ENCODE results near the gene L1CAM.

L1CAM gene

DNA sequence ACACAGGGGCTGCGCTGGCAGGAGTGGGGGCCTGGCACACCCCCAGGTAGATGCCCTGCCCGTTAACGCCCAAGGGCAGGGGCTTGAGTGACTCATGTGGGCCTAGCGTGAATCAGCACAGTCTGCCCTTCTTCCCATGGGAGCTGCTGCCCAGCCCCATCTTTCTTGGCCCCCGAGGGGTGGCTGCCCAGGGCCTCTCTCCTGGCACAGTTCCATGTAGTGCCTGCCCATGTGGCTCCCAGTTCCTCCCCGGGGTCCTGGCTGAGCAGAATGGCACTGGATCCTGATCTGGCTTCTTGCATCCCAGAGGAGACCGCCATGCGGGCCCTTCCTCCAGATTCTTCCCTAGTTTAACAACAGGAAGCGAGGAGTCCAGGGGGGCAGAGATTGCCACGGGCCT, 16.4 kb upstream of the L1CAM start:
- DNase-seq, result no peak

DNA sequence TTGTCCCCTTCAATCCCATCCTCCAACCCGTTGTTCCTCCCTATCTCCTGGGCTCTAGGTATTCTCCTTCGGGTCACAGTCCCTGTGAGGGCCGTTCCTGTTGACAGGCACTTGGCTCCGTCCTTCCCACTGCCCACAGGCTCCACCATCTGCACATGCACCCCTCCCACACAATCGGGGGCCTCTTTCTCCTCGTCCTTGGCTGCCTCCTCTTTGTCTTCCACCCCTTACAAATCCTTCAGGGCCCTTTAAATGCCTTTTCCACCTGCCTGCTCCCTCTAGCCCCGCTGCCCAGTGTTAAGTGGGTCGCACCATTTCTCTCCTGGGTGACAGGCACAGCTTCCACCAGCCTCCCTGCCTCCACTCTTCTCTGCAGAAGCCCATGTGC, 15.8 kb upstream of the L1CAM start:
- no peak for DNase-seq

DNA sequence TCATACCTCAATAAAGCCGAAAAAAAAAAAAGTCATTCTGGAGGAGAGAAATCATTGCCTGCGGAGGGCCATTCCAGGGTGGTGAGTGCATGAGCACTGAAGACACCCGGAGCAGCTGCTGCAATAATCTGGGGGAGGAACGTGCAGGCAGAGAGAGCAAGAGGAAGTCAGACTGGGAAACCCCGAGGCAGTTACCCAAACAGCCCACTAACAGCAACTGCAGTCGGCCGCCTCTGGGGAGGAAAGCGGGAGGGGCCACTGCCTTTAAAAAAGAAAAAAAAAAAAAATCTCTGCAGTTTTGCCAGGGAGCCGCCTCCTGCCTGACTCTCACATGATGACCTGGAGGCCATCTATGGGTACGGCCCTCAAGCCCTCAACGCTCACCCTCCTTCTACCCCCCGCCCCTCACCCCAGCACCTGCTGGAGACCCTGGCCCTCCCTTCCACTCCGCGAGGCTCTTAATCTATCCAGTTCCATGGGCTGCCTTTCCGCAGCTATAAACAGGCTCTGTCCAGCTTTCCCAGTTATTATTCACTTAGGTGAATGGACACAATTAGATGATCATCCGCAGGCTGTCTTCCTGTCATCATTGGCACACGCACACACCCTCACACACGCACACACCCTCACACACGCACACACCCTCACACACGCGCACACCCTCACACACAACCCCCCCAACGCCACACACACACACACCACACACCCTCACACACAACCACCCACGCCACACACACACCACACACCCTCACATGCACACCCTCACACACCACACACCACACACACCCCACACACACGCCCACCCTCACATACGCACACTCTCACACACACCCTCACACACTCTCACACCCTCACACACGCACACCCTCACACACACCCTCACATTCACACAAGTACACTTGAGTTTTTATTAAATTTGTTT, 15.1 kb upstream of the L1CAM start:
- no peak for DNase-seq

DNA sequence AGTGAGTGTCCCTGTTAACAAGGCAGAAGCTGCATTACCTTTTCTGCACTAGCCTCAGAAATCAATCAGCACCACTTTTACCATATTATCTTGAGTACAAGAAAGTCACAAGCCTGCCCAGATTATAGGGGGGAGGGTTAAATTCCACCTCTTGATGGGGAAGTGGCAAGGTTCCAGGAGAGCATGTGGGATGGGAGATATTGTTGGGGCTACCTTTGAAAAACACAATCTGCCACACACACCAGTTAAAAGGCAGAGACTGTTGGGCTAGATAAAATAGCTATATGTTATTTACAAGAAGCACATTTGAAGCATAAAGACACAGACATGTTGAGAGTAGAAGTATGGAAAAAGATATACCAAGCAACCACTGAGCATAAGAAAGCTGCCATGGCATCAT, 11.9 kb upstream of the L1CAM start:
- no peak for DNase-seq

- DNase-seq, result no peak
These were observed 3.1 kb upstream of the L1CAM start for GRCh38 chrX:153889123-153889522.

- no peak for DNase-seq
These were observed 2.4 kb upstream of the L1CAM start for GRCh38 chrX:153888344-153888743.

GRCh38 chrX:153887385-153887784, 1.4 kb upstream of the L1CAM start:
- no peak for DNase-seq

DNA sequence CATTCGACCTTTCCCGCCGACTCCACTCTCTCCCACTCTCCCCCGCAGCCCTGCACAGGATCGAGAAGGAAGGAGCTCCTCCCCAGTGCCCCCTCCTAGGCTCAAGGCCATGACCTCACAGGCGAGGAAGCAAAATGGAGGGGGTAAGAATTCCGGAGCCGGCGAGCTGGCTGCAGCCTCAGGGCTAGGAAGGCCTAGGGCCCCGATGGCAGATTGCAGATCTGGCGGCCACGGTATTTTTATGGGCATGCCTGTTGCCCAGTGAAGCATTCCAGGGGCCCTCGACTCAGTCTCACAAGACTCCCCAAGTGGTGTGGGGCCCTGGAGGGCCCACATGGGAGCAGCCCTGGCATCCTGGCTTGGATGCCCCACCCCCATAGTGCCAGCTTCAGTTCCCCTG, 942 bp upstream of the L1CAM start:
- DNase-seq, result no peak

DNA sequence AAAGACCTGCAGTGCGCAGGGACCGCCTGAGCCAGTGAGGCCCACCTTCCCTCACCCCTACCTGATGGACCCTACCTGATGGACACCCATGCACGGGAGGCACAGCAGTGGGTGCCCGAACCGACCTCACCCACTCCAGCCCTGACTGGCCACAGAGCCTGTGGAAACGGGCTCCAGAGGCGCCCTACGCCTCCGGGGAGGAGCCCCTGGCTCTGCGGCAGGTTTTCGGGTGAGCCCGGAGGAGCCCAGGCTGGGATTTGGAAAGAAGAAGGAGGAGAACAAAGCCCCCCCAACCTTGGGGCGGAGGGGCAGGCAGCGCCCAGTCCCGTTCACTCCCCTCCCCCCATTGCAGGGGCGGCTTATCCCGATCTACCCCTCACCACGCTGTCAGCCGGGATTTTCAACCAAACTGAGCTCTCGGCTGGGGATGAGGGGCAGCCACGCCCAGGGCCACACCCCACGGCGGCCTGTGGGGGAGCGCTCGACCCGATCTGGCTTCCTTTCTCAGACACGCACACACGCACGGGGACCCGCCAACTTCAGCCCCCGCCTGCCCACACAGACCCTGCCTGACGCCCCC, 675 bp downstream of the L1CAM start:
- no peak for DNase-seq

GRCh38 chrX:153884590-153884989, 1.4 kb downstream of the L1CAM start:
- no peak for DNase-seq

DNA sequence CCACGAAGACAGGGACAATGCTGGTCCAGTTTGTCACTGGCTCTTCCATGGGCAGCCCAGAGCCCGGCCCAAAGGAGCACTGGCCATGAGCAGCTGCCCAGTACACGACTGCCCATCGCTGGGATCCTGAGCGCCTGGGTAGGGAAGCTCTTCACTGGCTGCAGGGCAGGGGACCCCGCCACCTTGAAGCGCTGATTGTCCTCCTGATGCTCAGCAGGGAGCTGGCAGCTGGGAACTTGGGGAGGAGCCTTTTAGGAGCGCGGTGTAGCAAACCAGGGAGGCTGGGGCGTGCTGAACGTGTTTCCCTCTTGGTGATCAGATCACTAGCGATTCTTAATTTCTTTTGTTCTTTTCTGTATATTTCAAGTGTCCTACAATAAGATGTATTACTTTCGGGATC, 1.8 kb downstream of the L1CAM start:
- DNase-seq, result no peak

DNA sequence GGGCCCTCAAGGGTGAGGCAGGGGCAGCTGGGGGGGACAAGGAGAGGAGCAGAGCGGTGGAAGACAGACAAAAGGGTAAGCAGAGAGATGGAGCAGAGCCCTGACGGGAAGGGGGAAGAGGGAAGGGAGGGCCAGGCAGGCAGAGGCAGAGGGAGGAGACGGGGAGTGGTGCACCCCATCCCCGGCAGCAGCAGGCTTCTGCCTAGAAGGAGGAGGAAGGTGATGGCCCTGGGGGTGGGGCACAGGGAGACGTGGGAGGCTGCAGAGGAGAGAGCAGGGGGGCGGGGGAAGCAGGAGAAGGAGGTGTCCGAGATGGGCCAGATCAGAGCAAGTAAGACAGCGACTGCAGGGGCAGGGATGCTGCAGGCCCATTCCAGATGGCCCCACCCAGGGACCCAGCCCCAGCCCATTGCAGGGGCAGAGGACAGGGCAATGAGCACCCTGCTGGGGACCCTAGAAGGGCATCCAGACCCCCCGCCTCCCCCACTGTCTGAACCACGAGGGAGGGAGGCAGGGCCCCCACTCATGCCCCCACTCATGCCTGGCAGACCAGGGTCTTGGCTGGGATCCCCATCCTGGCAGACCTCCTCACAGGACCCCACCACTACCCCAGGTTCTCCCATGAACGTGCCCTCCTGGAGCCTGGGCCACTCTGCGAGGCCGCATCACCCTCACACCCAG, 2.7 kb downstream of the L1CAM start:
- no peak for DNase-seq

DNA sequence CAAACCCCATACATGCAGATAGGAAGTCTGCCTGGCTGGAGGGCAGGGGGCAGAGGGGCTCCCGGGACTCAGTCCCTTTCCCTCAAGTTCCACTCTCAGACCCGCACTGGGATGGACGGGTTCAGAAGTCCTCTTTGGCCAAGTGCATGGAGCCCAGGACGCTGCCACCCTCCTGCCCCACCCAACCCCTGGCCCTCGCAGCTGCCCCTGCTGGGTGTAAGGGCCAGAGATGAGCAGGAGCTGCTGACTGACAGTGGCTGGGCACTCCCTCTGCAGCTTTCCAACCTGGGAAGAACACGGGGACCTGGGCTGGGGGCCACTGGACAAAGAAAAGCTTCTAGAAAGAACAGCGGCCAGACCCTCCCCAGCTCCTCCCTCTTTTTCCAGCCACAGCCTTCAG, 3.4 kb downstream of the L1CAM start:
- no peak for DNase-seq

- no peak for DNase-seq
These were observed 3.9 kb downstream of the L1CAM start for GRCh38 chrX:153882086-153882498.

- DNase-seq, result no peak
These were observed 4.7 kb downstream of the L1CAM start for GRCh38 chrX:153881281-153881680.

GRCh38 chrX:153880440-153880815, 5.5 kb downstream of the L1CAM start:
- no peak for DNase-seq

- no peak for DNase-seq
These were observed 6.1 kb downstream of the L1CAM start for GRCh38 chrX:153879741-153880439.

- DNase-seq, result no peak
These were observed 6.9 kb downstream of the L1CAM start for GRCh38 chrX:153878969-153879653.

- DNase-seq, result no peak
These were observed 7.6 kb downstream of the L1CAM start for GRCh38 chrX:153878345-153878744.

DNA sequence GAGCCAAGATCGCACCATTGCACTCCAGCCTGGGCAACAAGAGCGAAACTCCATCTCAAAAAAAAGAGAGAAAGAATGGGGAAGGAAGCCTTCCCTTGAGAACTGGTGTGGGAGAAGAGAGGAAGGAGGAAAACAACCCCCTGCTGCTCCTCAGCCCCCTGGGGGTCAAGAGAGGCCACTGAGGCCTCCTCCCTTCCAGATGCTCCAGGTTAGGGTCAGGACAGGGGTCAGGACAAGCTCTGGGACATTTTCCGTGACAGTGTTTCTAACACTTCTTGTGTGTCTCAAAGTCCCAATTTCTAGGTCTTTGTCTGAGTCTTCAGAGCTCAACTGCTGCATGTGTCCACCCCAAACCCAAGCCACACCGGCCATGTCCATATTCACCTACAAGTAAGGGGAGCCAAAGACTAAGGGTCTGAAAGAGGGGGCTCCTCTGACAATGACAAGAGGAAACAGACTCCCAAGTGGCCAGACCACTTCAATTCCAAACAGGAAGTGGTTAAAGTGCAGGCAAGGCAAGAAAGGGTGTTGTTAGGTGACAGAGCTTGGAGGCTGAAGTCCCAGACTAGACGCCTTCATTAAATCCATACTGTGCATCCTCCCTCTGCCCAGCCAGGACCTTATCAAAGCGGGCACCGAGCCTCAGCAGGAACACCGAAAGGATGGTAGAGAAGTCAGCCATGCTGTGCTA, 8.3 kb downstream of the L1CAM start:
- DNase-seq, result no peak

GRCh38 chrX:153876112-153876491, 9.9 kb downstream of the L1CAM start:
- no peak for DNase-seq
